ENCODE measurements around the gene LRRIQ1. TPM values are rescaled to one million over a fixed set of nuclear protein-coding genes. Genes with fewer than 3 reads are reported as not detected.
"Not testable (repeated sequence)": the region's sequence is repeated elsewhere in the genome, so short reads cannot be mapped to it uniquely, and the experiment has no call there.

Gene LRRIQ1
- total RNA-seq, 1 experiment from 2014 or later, result 0.39 TPM

GRCh38 chr12:85190728-85191127 lies 154.6 kb downstream of the LRRIQ1 start:
- Histone ChIP-seq H4K8ac (replicated peaks; ENCODE audit: insufficient read length, low read depth, low read length) (no peak overlapping the region), H2BK5ac (ENCODE audit: insufficient read length, low read length) (no peak overlapping the region), H4K5ac (ENCODE audit: insufficient read length, low read depth, low read length) (no peak overlapping the region), H2BK15ac (ENCODE audit: low read depth, low read length) (no peak overlapping the region), H3K9me3 (ENCODE audit: control insufficient read depth, low read depth, low read length) (no peaks in the 10 kb centered on the region), H2BK120ac (ENCODE audit: low read depth, low read length, poor library complexity, severe bottlenecking) (no peak overlapping the region), H3K23ac (ENCODE audit: insufficient read length, low read depth, low read length) (no peak overlapping the region), H3K27me3 (ENCODE audit: insufficient read depth, low read length) (no peaks in the 10 kb centered on the region), H3K9ac (ENCODE audit: extremely low read depth, insufficient read length, low read length) (no peak overlapping the region), H4K20me1 (ENCODE audit: control insufficient read depth, insufficient read depth, insufficient read length) (no peaks in the 10 kb centered on the region), H3K4me1 (ENCODE audit: insufficient read depth, low read length) (no peaks in the 10 kb centered on the region), H2AFZ (ENCODE audit: low read length) (no peak overlapping the region), H2BK12ac (ENCODE audit: insufficient read length, low read depth, low read length) (no peak overlapping the region), H3K4me2 (ENCODE audit: insufficient read depth, insufficient read length, low read length) (no peak overlapping the region), H3K27ac (ENCODE audit: insufficient read length, low read depth, low read length) (no peak overlapping the region), H3K56ac (ENCODE audit: insufficient read length, low read depth, low read length) (no peak overlapping the region), H3T11ph (ENCODE audit: low read length) (no peak overlapping the region), H4K91ac (ENCODE audit: insufficient read length, low read depth, low read length) (no peak overlapping the region), H3K14ac (ENCODE audit: insufficient read depth, low read length) (no peak overlapping the region), H3K23me2 (ENCODE audit: insufficient read length, low read depth, low read length, poor library complexity, severe bottlenecking) (no peaks in the 10 kb centered on the region), H3K18ac (ENCODE audit: insufficient read length, low read depth, low read length) (no peak overlapping the region), H3K79me1 (ENCODE audit: insufficient read depth, low read depth, low read length, poor library complexity, severe bottlenecking) (no peaks in the 10 kb centered on the region), H2AK5ac (ENCODE audit: insufficient read length, low read length) (no peak overlapping the region), H2BK20ac (ENCODE audit: low read depth, low read length, poor library complexity, severe bottlenecking) (no peak overlapping the region), H3K79me2 (ENCODE audit: insufficient read depth, low read length) (no peaks in the 10 kb centered on the region), H3K4ac (ENCODE audit: low read depth, low read length) (no peak overlapping the region)
- DNase-seq, result no peak
- no peaks in the 10 kb centered on the region; a peak in 1 of 5 replicates for H3K9me3 Mint-ChIP-seq
- H3K4me3 Mint-ChIP-seq, result no peak overlapping the region
- no peak overlapping the region for H3K27ac Mint-ChIP-seq
- H3K27me3 Mint-ChIP-seq (ENCODE audit: low read depth), result no peaks in the 10 kb centered on the region
- TF ChIP-seq CTCF (conservative IDR thresholded peaks at IDR 0.05), result no peak
- H3K36me3 Mint-ChIP-seq (ENCODE audit: insufficient read depth in 1 of 3, low read depth in 3 of 3), result no peaks in the 10 kb centered on the region
- H3K4me1 Mint-ChIP-seq, result no peaks in the 10 kb centered on the region
- no CpG with 5 or more reads among the region's 2 CpGs for WGBS (ENCODE audit: extremely low coverage, insufficient read length, low lambda C conversion rate)

- H3K36me3 Mint-ChIP-seq (ENCODE audit: insufficient read depth in 1 of 3, low read depth in 3 of 3), result peaks cover 7 to 28% (median 14%) of the 10 kb centered on the region in 3 experiments; a peak in 6 of 7 replicates
- not testable (repeated sequence) for H3K27ac Mint-ChIP-seq; H2BK12ac ChIP-seq (ENCODE audit: insufficient read length, low read depth, low read length); H3K4me3 Mint-ChIP-seq; H3K23me2 ChIP-seq (ENCODE audit: insufficient read length, low read depth, low read length, poor library complexity, severe bottlenecking); H3K27me3 ChIP-seq (ENCODE audit: insufficient read depth, low read length); H3K23ac ChIP-seq (ENCODE audit: insufficient read length, low read depth, low read length); H2AK5ac ChIP-seq (ENCODE audit: insufficient read length, low read length); H3K9ac ChIP-seq (ENCODE audit: extremely low read depth, insufficient read length, low read length); H3K4ac ChIP-seq (ENCODE audit: low read depth, low read length); H3K4me1 ChIP-seq (ENCODE audit: insufficient read depth, low read length); H4K8ac ChIP-seq (replicated peaks; ENCODE audit: insufficient read length, low read depth, low read length); H4K20me1 ChIP-seq (ENCODE audit: control insufficient read depth, insufficient read depth, insufficient read length); H3T11ph ChIP-seq (ENCODE audit: low read length); DNase-seq; H3K18ac ChIP-seq (ENCODE audit: insufficient read length, low read depth, low read length); H3K27ac ChIP-seq (ENCODE audit: insufficient read length, low read depth, low read length); H2BK5ac ChIP-seq (ENCODE audit: insufficient read length, low read length); H3K79me1 ChIP-seq (ENCODE audit: insufficient read depth, low read depth, low read length, poor library complexity, severe bottlenecking); H4K5ac ChIP-seq (ENCODE audit: insufficient read length, low read depth, low read length); H3K27me3 Mint-ChIP-seq (ENCODE audit: low read depth); H3K56ac ChIP-seq (ENCODE audit: insufficient read length, low read depth, low read length); H3K14ac ChIP-seq (ENCODE audit: insufficient read depth, low read length); H3K4me2 ChIP-seq (ENCODE audit: insufficient read depth, insufficient read length, low read length); H3K9me3 ChIP-seq (ENCODE audit: control insufficient read depth, low read depth, low read length); H2BK15ac ChIP-seq (ENCODE audit: low read depth, low read length); H2BK120ac ChIP-seq (ENCODE audit: low read depth, low read length, poor library complexity, severe bottlenecking); H3K79me2 ChIP-seq (ENCODE audit: insufficient read depth, low read length); H2AFZ ChIP-seq (ENCODE audit: low read length); H3K4me1 Mint-ChIP-seq; H4K91ac ChIP-seq (ENCODE audit: insufficient read length, low read depth, low read length); H2BK20ac ChIP-seq (ENCODE audit: low read depth, low read length, poor library complexity, severe bottlenecking)
- H3K9me3 Mint-ChIP-seq, result peaks cover 31 to 32% of the 10 kb centered on the region in 2 experiments
- WGBS (ENCODE audit: extremely low coverage, insufficient read length, low lambda C conversion rate), result no CpG with 5 or more reads among the region's 3 CpGs
These were observed 167.7 kb downstream of the LRRIQ1 start for GRCh38 chr12:85203809-85204208.
